Ovary (tissue), 9 donors: ENCODE data around the gene CAMKMT. TPM values are rescaled to one million over a fixed set of nuclear protein-coding genes. Genes with fewer than 3 reads are reported as not detected.

Experiments
- DNase-seq, 5 donors: peaks; one replicate each; pipeline ENCODE4 v3.0.0-alpha.2; 2019 to 2020
- H3K27ac ChIP-seq, 2 donors: fragments of 200-600 bp; one replicate each; pipeline versions ENCODE4 v1.5.1 to v1.8.0; 2019 to 2022
- H3K27me3 ChIP-seq: fragments of 200-600 bp; one replicate; pipeline ENCODE4 v1.8.0; 2022
- H3K36me3 ChIP-seq: fragments of 200-600 bp; sonication (generic); one replicate; pipeline ENCODE4 v1.5.1; 2019
- H3K4me1 ChIP-seq: one replicate; pipeline ENCODE4 v1.8.1; 2013; ENCODE audit warnings: mild to moderate bottlenecking, moderate library complexity; ENCODE audit not compliant: insufficient read depth
- H3K4me3 ChIP-seq: fragments of 200-600 bp; sonication (generic); one replicate; pipeline ENCODE4 v1.5.1; 2017
- H3K9me3 ChIP-seq, 2 donors: fragments of 200-600 bp in 1 of 2; sonication (generic) in 1 of 2; one replicate each; pipeline versions ENCODE4 v1.5.1 to v1.8.1; 2013 to 2019; ENCODE audit warnings: mild to moderate bottlenecking in 1 of 2, moderate library complexity in 1 of 2
- CTCF ChIP-seq, 3 donors: fragments of 450-650 bp in 2 of 3; fragments of 200-600 bp in 1 of 3; IDR thresholded peaks; one replicate each; pipeline versions ENCODE4 v1.5.1 to v1.8.0; 2016 to 2022; ENCODE audit warnings: antibody characterized with exemption in 3 of 3, mild to moderate bottlenecking in 1 of 3
- EP300 ChIP-seq: sonication (generic); formaldehyde crosslinking; IDR thresholded peaks from one replicate; pipeline ENCODE4 v1.6.1; 2017; ENCODE audit warnings: antibody characterized with exemption
- POLR2A ChIP-seq: fragments of 450-650 bp; IDR thresholded peaks from one replicate; pipeline ENCODE4 v1.6.1; 2017; ENCODE audit warnings: antibody characterized with exemption, mild to moderate bottlenecking, moderate library complexity
- WGBS, 3 donors: extraction: QIAGEN DNeasy Blood & Tissue Kit in 1 of 3; methylation state at CpG; one replicate each; pipeline versions ENCODE4 v1.1.5 to v1.1.7; 2013 to 2017; 5-methylcytosine and 5-hydroxymethylcytosine counted together
- intact Hi-C, 4 donors: fragments of 100-400 bp; cut with DNase I; formaldehyde crosslinking; loops; one replicate each; pipeline versions ENCODE4 v1.11.0 to v1.15.1; 2022 to 2023
- polyA plus RNA-seq, 2 donors: library from polyadenylated mRNA; stranded (reverse); fragments of 200-250 nt in 1 of 2; fragments of 350-450 nt in 1 of 2; fragmentation: Illumina TruSeq in 1 of 2; extraction: RNeasy Lipid Tissue Mini Kit (QIAGEN cat#74804) in 1 of 2; gene quantifications; one replicate each; pipeline ENCODE4 v1.2.3, GENCODE V29; 2013 to 2014
- total RNA-seq, 7 donors: library from RNA; depleted of rRNA in 2 of 7; stranded (reverse); fragments of >200 nt in 2 of 7; fragmentation: NEBNext Ultra II Directional in 3 of 7; extraction: Animal tissue kit (Norgen Biotek cat#: 25700) in 3 of 7; gene quantifications; one replicate each; pipeline versions ENCODE4 v1.1.0 to v1.2.4, GENCODE V29; 2016 to 2023
- donor health status: DM: no; HTN: no; CAD: no; lungs with moderate emphysema.
- donor health status: DM: no; HTN: no; CAD: no.
- donor health status: Bipolar disorder and iron deficiency.
- donor health status: DM: yes; HTN: yes; CAD: no.
- donor health status: DM: no; HTN: no; CAD: no.
- donor health status: DM: yes; HTN: yes; CAD: no.

The CAMKMT gene
- total and polyA plus RNA-seq, 9 donors, result 3.5 to 10.7 (median 8.9) TPM

- 73 to 81% (median 74%) methylated on average over 1 of the region's 1 CpG for WGBS, 3 donors
- intact Hi-C loops, result no loop called here
- no peaks in the 10 kb centered on the region for H3K4me1 ChIP-seq
- no peaks in the 10 kb centered on the region for H3K27me3 ChIP-seq
- no peak overlapping the region for H3K4me3 ChIP-seq
- no peak overlapping the region for H3K27ac ChIP-seq
- TF ChIP-seq EP300, result no peak
- no peak for TF ChIP-seq CTCF (IDR thresholded peaks at IDR 0.05)
- no peak for TF ChIP-seq POLR2A
- H3K9me3 ChIP-seq, result peaks cover 0 to 3% of the 10 kb centered on the region in 2 donors
- DNase-seq, result no peak
- no peaks in the 10 kb centered on the region for H3K36me3 ChIP-seq
Measured at GRCh38 chr2:44524347-44524926, 162.7 kb downstream of the CAMKMT start.

- no peaks in the 10 kb centered on the region for H3K4me1 ChIP-seq
- WGBS, 3 donors, result 89 to 97% (median 90%) methylated on average over 4 of the region's 4 CpGs
- intact Hi-C loops, result no loop called here
- no peak overlapping the region for H3K4me3 ChIP-seq
- H3K27me3 ChIP-seq, result no peaks in the 10 kb centered on the region
- peaks cover 0 to 3% of the 10 kb centered on the region in 2 donors for H3K9me3 ChIP-seq
- no peak overlapping the region for H3K27ac ChIP-seq
- TF ChIP-seq CTCF (IDR thresholded peaks at IDR 0.05), result no peak
- no peak for TF ChIP-seq EP300
- no peak for TF ChIP-seq POLR2A
- no peak for DNase-seq
- H3K36me3 ChIP-seq, result no peaks in the 10 kb centered on the region
Measured at GRCh38 chr2:44526352-44526751, 164.6 kb downstream of the CAMKMT start.

GRCh38 chr2:44528595-44528994 lies 166.8 kb downstream of the CAMKMT start:
- no peaks in the 10 kb centered on the region for H3K27me3 ChIP-seq
- no peaks in the 10 kb centered on the region for H3K4me1 ChIP-seq
- H3K36me3 ChIP-seq, result no peaks in the 10 kb centered on the region
- no peak for DNase-seq
- H3K9me3 ChIP-seq, result no peaks in the 10 kb centered on the region
- TF ChIP-seq CTCF (IDR thresholded peaks at IDR 0.05) (no peak), POLR2A (no peak), EP300 (no peak)
- no peak overlapping the region for H3K27ac ChIP-seq
- intact Hi-C loops, result no loop called here
- H3K4me3 ChIP-seq, result no peak overlapping the region
- 82 to 88% (median 85%) methylated on average over 1 of the region's 1 CpG for WGBS, 3 donors

- no peak for DNase-seq
- intact Hi-C loops, result no loop called here
- Histone ChIP-seq H3K4me1 (no peaks in the 10 kb centered on the region), H3K4me3 (no peak overlapping the region), H3K9me3 (no peaks in the 10 kb centered on the region), H3K27ac (no peak overlapping the region), H3K36me3 (no peaks in the 10 kb centered on the region), H3K27me3 (no peaks in the 10 kb centered on the region)
- TF ChIP-seq EP300, result no peak
- no peak for TF ChIP-seq CTCF (IDR thresholded peaks at IDR 0.05)
- no peak for TF ChIP-seq POLR2A
Measured at GRCh38 chr2:44529448-44529847, 167.7 kb downstream of the CAMKMT start.
